Measurements from ENCODE around the gene HERC4. TPM values are rescaled to one million over a fixed set of nuclear protein-coding genes. Genes with fewer than 3 reads are reported as not detected.

The HERC4 gene
- total and polyA plus RNA-seq, 9 of the 15 experiments (the other 6 are each of a cell fraction or from before 2014, with no cell fraction given): 12.5 to 33.5 (median 22.8) TPM

- no peak for TF ChIP-seq ZNF318 (IDR thresholded peaks at IDR 0.05; ENCODE audit: borderline replicate concordance in 1 of 2, low read depth in 1 of 2)
- no peak for TF ChIP-seq PHTF2 (CRISPR knock-in tag; IDR thresholded peaks at IDR 0.05)
- TF ChIP-seq FOSL1 (tag; conservative IDR thresholded peaks at IDR 0.05): peak; percentile 68
- TF ChIP-seq ATF3 (IDR thresholded peaks at IDR 0.05): peak; percentile 64
- no peak for TF ChIP-seq ATF3 (CRISPR knock-in tag; conservative IDR thresholded peaks at IDR 0.05)
- peak; percentile 65 for TF ChIP-seq JUND (IDR thresholded peaks at IDR 0.05; ENCODE audit: borderline replicate concordance, low read depth, low read length)
- peak; percentile 50; the same call in 1 of the 3 replicates for TF ChIP-seq JUND (tag; IDR thresholded peaks at IDR 0.05; ENCODE audit: borderline replicate concordance, low read depth, low read length)
- TF ChIP-seq BRF1 (IDR thresholded peaks at IDR 0.05; ENCODE audit: borderline replicate concordance, extremely low read depth, insufficient read length): no peak
These were observed 21.9 kb upstream of the HERC4 start (continued) for GRCh38 chr10:68096913-68097516.
